ENCODE measurements around the gene SPATA16. TPM values are rescaled to one million over a fixed set of nuclear protein-coding genes. Genes with fewer than 3 reads are reported as not detected.
"Not testable (repeated sequence)": the region's sequence is repeated elsewhere in the genome, so short reads cannot be mapped to it uniquely, and the experiment has no call there.

The SPATA16 gene, protein sequence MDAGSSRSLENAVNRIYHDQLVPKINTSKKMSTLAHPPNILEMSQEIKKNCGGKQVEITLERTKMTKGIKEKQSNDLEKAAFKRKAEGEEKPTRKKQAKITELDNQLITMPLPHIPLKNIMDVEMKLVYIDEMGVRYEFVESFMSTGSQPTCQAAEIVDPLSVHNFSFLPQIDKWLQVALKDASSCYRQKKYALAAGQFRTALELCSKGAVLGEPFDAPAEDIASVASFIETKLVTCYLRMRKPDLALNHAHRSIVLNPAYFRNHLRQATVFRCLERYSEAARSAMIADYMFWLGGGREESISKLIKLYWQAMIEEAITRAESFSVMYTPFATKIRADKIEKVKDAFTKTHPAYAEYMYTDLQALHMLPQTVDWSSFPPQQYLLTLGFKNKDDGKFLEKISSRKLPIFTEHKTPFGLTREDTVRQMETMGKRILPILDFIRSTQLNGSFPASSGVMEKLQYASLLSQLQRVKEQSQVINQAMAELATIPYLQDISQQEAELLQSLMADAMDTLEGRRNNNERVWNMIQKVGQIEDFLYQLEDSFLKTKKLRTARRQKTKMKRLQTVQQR
- total RNA-seq (ENCODE audit: insufficient read depth, low replicate concordance), result 0.48 TPM

DNA sequence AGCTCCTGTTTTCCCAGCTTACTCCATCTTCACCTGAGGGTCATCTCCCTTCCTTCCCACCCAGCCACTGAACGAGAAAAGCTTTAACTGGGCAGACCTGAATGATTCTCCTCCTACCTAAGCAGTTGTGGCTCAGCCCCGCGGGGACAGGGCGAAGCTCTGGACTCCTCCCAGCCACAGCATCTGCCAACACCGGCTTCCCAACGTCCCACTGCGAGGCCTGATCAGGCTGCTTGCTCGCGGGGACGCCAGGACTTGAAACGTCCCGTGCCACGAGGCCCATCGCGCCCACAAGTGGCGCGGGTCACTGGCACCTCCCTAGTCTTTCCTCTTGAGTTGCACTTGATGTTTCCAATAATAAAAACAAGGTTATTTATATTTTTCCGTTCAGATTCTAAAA lies at the start of gene SPATA16:
Gene SPATA16, minus strand, starts transcription at position 250 of the 400 bp plus-strand sequence. CDS start 23,504 bp downstream, outside the sequence.
- no peak for DNase-seq (ENCODE audit: low spot score)

GRCh38 chr3:173183022-173183421 lies 42.0 kb upstream of the SPATA16 start:
- DNase-seq (ENCODE audit: low spot score), result not testable (repeated sequence)

DNA sequence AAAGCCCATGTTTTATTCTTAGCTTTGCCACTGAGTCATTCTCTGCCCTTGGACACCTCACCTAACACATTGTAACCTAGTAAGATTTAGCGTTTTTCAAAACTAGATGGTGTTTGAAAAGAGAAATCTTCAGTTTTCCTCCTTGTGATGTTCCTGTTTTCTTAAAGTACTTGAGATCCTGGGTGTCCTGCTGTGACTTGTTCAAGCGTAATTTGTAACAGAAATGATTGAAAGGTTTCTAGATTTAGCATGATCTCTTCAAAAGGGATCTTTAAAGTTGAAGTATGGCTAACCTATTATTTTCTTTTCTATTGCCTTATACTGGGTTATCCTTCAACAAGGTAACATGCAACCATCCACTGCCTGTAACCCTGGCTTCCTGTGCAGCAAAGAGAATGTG lies 32.6 kb upstream of the SPATA16 start:
- DNase-seq (ENCODE audit: low spot score), result no peak

GRCh38 chr3:173159139-173159538 lies 18.1 kb upstream of the SPATA16 start:
- not testable (repeated sequence) for DNase-seq (ENCODE audit: low spot score)

DNA sequence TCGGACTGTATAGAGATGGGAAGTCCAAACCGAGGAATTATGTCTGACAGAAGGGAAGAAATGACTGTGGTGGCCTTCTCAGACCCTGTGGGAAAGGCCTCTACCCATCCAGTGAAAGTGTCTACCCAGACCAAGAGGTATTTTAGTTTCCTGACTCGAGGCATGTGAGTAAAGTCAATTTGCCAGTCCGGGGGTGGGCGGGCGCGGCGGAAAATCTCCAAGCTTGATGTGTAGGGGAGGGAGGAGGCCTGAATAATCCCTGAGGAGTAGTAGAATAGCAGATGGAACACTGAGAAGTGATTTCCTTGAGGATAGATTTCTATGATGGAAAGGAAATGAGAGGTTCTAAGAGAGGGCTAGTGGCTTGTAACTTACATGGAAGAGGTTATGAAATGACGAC lies 15.5 kb upstream of the SPATA16 start:
- DNase-seq (ENCODE audit: low spot score), result not testable (repeated sequence)

DNA sequence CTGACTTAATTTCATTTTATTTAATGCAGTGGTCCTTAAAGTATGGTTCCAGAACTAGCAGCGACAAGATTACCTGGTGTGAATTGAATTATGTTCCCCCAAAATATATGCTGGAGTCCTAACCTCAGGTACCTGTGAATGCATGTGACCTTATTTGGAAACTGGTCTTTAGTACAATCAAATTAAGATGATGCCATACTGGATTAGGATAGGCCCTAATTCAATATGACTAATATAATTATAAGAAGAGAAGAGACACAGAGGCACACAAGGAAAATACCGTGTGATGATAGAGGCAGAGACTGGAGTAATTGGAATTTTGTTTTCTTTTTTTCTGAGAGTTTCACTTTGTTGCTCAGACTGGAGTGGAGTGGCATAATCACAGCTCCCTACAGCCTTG lies 12.6 kb upstream of the SPATA16 start:
- DNase-seq (ENCODE audit: low spot score), result no peak

DNA sequence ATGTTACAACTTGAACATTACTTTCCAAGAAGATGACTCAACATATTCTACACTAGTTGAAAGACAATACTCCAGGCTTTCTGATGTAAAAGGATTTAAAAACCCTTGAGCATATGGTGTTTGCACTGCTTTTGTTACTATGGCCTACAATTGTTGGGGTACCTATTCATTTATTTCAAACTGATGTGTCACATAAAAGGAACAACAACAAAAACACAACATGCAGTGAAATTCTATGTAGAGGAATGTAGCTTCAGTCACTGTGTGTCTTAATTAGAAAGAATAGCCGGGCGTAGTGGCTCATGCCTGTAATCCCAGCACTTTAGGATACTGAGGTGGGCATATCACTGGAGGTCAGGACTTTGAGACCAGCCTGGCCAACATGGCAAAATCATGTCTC lies 1.6 kb downstream of the SPATA16 start:
- DNase-seq (ENCODE audit: low spot score), result no peak

DNA sequence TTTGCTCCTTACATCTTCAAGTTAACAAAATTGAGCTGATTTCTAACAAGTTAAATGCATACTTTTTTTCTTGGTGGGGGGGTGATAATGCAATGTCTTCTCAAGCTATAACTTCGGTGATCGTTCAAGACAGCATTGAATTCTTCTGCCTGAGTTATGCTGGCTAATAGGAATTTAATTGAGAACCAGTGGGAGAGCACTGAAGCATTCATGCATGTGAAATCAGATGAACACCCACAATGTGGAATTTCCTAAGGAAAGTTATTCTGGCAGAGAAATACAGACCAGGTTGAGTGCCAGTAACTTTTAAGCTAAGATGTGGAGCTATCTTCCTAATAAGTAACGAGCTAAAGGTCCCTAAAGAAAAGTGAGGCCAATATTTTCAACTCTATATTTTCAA lies 3.0 kb downstream of the SPATA16 start:
- DNase-seq (ENCODE audit: low spot score), result no peak

DNA sequence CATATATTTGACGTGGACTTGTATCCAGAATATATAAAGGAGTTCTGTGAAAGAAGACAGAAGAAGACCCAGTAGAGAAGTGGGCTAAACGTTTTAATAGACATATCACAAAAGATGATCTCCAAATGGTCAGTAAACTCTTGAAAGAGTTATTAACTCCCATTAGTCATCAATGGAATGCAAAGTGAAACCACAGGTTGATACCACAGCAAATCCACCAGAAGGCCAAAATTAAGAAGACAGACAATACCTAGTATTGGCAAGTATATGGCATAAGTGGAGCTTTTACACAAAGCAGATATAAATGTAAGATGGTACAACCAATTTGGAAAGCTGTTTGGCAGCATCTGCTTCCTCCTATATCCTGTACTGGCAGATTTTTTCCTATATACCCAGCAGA lies 6.0 kb downstream of the SPATA16 start:
- no peak for DNase-seq (ENCODE audit: low spot score)

GRCh38 chr3:173128633-173129032 lies 12.4 kb downstream of the SPATA16 start:
- DNase-seq (ENCODE audit: low spot score), result no peak

DNA sequence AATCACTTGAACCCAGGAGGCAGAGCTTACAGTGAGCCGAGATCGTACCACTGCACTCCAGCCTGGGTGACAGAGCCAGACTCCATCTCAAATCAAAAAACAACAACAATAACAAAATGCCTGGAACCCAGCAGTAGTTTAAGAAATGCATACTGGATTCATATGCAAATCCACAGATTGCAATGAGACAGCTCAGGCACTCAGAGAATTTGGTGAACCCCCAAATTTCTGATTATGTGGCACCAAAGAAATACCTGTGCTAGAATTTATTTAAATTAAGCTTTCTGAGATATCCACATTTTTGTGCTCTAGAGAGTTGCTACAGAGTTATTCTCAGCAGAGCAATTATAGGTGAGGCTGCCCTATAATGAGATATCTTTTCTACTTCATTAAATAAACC lies 29.7 kb downstream of the SPATA16 start:
- no peak for DNase-seq (ENCODE audit: low spot score)

GRCh38 chr3:173109143-173109542 lies 31.9 kb downstream of the SPATA16 start:
- no peak for DNase-seq (ENCODE audit: low spot score)

GRCh38 chr3:173103469-173103868 lies 37.6 kb downstream of the SPATA16 start:
- no peak for DNase-seq (ENCODE audit: low spot score)

GRCh38 chr3:173098959-173099358 lies 42.1 kb downstream of the SPATA16 start:
- DNase-seq (ENCODE audit: low spot score), result no peak

- no peak for DNase-seq (ENCODE audit: low spot score)
These were observed 43.8 kb downstream of the SPATA16 start for GRCh38 chr3:173096994-173097785.

GRCh38 chr3:173096140-173096539 lies 44.9 kb downstream of the SPATA16 start:
- no peak for DNase-seq (ENCODE audit: low spot score)

DNA sequence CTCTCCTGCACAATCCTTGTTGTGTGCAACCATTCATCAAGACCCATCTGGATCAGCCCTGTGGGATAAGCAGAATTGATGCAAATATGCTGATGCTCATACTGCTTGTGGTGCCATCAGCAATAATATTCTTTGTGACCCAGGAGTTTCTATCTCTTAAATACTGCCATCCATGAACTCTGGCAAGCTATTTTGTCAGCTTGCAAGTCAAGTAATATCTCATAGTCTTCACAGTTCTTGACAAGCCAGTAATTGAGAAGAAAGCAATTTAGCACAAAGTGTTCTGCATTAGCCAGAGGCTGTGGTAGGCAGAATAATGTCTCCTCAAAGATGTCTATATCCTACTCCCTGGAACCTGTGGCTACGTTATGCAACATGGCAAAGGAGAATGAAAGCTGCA lies 49.0 kb downstream of the SPATA16 start:
- DNase-seq (ENCODE audit: low spot score), result no peak

DNA sequence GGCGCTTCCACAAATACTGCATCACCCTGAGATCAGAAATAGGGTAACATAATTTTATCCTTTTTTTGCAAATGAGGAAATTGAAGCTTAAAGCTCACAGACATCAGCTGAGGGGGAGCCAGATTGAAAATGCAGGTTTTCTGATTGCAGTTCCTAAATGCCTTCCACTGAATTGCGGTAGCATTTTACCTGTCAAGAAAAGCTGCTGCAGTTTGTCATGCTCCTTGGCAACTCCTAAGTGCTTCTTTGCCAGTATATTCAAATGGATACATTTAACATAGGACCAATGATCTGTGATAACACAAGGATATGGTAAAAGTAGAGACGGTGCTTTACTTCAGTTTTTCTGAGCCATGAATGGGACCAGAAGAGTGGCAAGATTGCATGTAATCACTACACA lies 50.5 kb downstream of the SPATA16 start:
- DNase-seq (ENCODE audit: low spot score), result no peak

- no peak for DNase-seq (ENCODE audit: low spot score)
These were observed 51.8 kb downstream of the SPATA16 start for GRCh38 chr3:173089283-173089682.

DNA sequence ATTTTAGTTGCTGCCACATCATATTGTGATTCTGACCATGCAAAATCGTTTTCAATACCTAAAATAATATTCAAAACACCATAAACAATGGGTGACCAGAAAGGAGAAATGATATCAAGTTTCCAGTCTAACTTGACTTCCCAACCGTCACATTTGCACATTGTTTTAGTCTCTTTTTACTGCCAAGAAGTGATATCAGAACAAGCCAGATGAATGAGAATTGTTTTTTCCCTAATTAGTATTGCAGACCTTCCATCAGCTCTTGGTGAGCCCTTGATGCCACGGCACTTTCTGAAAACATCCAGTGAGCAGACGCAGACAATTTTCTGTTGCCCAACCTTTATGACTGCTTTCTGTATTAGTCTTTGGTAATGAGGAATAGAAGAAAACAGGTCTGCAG lies 62.5 kb downstream of the SPATA16 start:
- peak; percentile 11 for DNase-seq (ENCODE audit: low spot score)

GRCh38 chr3:173066044-173067004 lies 74.7 kb downstream of the SPATA16 start:
- no peak for DNase-seq (ENCODE audit: low spot score)
